ENCODE results near the gene EFCAB12.
"Not testable (repeated sequence)": the region's sequence is repeated elsewhere in the genome, so short reads cannot be mapped to it uniquely, and the experiment has no call there.

Gene EFCAB12

GRCh38 chr3:129387487-129387886 is 40.9 kb downstream of the EFCAB12 start:
- Mint-ChIP-seq H3K36me3 (peaks cover 27% of the 10 kb centered on the region), H3K4me1 (no peaks in the 10 kb centered on the region), H3K27ac (no peak overlapping the region), H3K27me3 (no peaks in the 10 kb centered on the region), H3K4me3 (no peak overlapping the region), H3K9me3 (no peaks in the 10 kb centered on the region)
- CTCF ChIA-PET, result interaction anchor here (0.8 to 0.9 kb wide), 2 partner anchors 8 to 35 kb away, joined by 3 to 5 read pairs; no protein-coding TSS in a partner anchor
- no peak for DNase-seq

- H3K4me1 Mint-ChIP-seq, result no peaks in the 10 kb centered on the region
- no peaks in the 10 kb centered on the region for H3K27me3 Mint-ChIP-seq
- CTCF ChIA-PET, result interaction anchor here (0.8 to 1.2 kb wide), 3 partner anchors 9 to 36 kb away, joined by 3 to 5 read pairs (median 3); no protein-coding TSS in a partner anchor
- H3K27ac Mint-ChIP-seq, result no peak overlapping the region
- H3K4me3 Mint-ChIP-seq, result no peak overlapping the region
- H3K36me3 Mint-ChIP-seq, result peaks cover 23% of the 10 kb centered on the region
- no peaks in the 10 kb centered on the region for H3K9me3 Mint-ChIP-seq
- DNase-seq, result no peak
These were observed 41.5 kb downstream of the EFCAB12 start for GRCh38 chr3:129386984-129387383.

GRCh38 chr3:129385507-129385906 is 42.9 kb downstream of the EFCAB12 start:
- H3K4me3 Mint-ChIP-seq, H3K9me3 Mint-ChIP-seq, CTCF ChIA-PET, H3K4me1 Mint-ChIP-seq, DNase-seq, H3K27me3 Mint-ChIP-seq: not testable (repeated sequence)
- H3K27ac Mint-ChIP-seq, result peak overlapping the region; percentile 37
- peaks cover 13% of the 10 kb centered on the region for H3K36me3 Mint-ChIP-seq

- Mint-ChIP-seq H3K4me1 (no peaks in the 10 kb centered on the region), H3K27me3 (no peaks in the 10 kb centered on the region), H3K4me3 (no peak overlapping the region), H3K36me3 (peaks cover 14% of the 10 kb centered on the region), H3K27ac (peak overlapping the region; percentile 70), H3K9me3 (no peaks in the 10 kb centered on the region)
- DNase-seq, result no peak
- CTCF ChIA-PET, result interaction anchor here (2.4 kb wide), 1 partner anchor 14 kb away, joined by 15 read pairs; no protein-coding TSS in a partner anchor
These were observed 43.7 kb downstream of the EFCAB12 start for GRCh38 chr3:129384594-129385323.

- peaks cover 13% of the 10 kb centered on the region for H3K36me3 Mint-ChIP-seq
- not testable (repeated sequence) for H3K27ac Mint-ChIP-seq, H3K4me3 Mint-ChIP-seq, DNase-seq, H3K27me3 Mint-ChIP-seq, H3K4me1 Mint-ChIP-seq, H3K9me3 Mint-ChIP-seq
- CTCF ChIA-PET, result interaction anchor here (1.1 to 2.4 kb wide), 4 partner anchors 11 to 440 kb away, joined by 4 to 15 read pairs (median 6); no protein-coding TSS in a partner anchor
These were observed 44.3 kb downstream of the EFCAB12 start for GRCh38 chr3:129384103-129384502.

GRCh38 chr3:129383292-129383860 is 45.1 kb downstream of the EFCAB12 start:
- Mint-ChIP-seq H3K36me3 (peaks cover 12% of the 10 kb centered on the region), H3K4me3 (no peak overlapping the region), H3K27ac (no peak overlapping the region), H3K4me1 (no peaks in the 10 kb centered on the region), H3K9me3 (no peaks in the 10 kb centered on the region), H3K27me3 (no peaks in the 10 kb centered on the region)
- peak; percentile 57 for DNase-seq
- CTCF ChIA-PET, result interaction anchor here (0.6 to 2.4 kb wide), 11 partner anchors 11 to 448 kb away, joined by 3 to 15 read pairs (median 4); partner anchors contain the start of gene EFCAB12

GRCh38 chr3:129382366-129382765 is 46.1 kb downstream of the EFCAB12 start:
- Mint-ChIP-seq H3K9me3 (no peaks in the 10 kb centered on the region), H3K27me3 (no peaks in the 10 kb centered on the region), H3K4me1 (no peaks in the 10 kb centered on the region), H3K4me3 (no peak overlapping the region), H3K27ac (no peak overlapping the region), H3K36me3 (peaks cover 8% of the 10 kb centered on the region)
- DNase-seq, result no peak
- CTCF ChIA-PET, result interaction anchor here (1.5 kb wide), 1 partner anchor 14 kb away, joined by 4 read pairs; no protein-coding TSS in a partner anchor

GRCh38 chr3:129379582-129380358 is 48.7 kb downstream of the EFCAB12 start:
- peaks cover 6% of the 10 kb centered on the region for H3K36me3 Mint-ChIP-seq
- no peak overlapping the region for H3K4me3 Mint-ChIP-seq
- H3K9me3 Mint-ChIP-seq, result no peaks in the 10 kb centered on the region
- no peak for DNase-seq
- CTCF ChIA-PET, result no interaction called here
- H3K27me3 Mint-ChIP-seq, result no peaks in the 10 kb centered on the region
- no peak overlapping the region for H3K27ac Mint-ChIP-seq
- no peaks in the 10 kb centered on the region for H3K4me1 Mint-ChIP-seq

GRCh38 chr3:129378949-129379348 is 49.5 kb downstream of the EFCAB12 start:
- no peak overlapping the region for H3K4me3 Mint-ChIP-seq
- H3K4me1 Mint-ChIP-seq, result no peaks in the 10 kb centered on the region
- no peak for DNase-seq
- no peak overlapping the region for H3K27ac Mint-ChIP-seq
- H3K36me3 Mint-ChIP-seq, result peaks cover 6% of the 10 kb centered on the region
- no peaks in the 10 kb centered on the region for H3K9me3 Mint-ChIP-seq
- no peaks in the 10 kb centered on the region for H3K27me3 Mint-ChIP-seq
- CTCF ChIA-PET, result no interaction called here

GRCh38 chr3:129377615-129378014 is 50.8 kb downstream of the EFCAB12 start:
- Mint-ChIP-seq H3K9me3 (no peaks in the 10 kb centered on the region), H3K27me3 (no peaks in the 10 kb centered on the region), H3K27ac (no peak overlapping the region), H3K36me3 (peaks cover 6% of the 10 kb centered on the region), H3K4me3 (no peak overlapping the region), H3K4me1 (no peaks in the 10 kb centered on the region)
- DNase-seq, result no peak
- CTCF ChIA-PET, result no interaction called here

GRCh38 chr3:129375099-129375498 is 53.3 kb downstream of the EFCAB12 start:
- CTCF ChIA-PET, result interaction anchor here (0.7 kb wide), 1 partner anchor 19 kb away, joined by 3 read pairs; no protein-coding TSS in a partner anchor
- H3K4me1 Mint-ChIP-seq, result no peaks in the 10 kb centered on the region
- H3K27ac Mint-ChIP-seq, result no peak overlapping the region
- H3K36me3 Mint-ChIP-seq, result peaks cover 5% of the 10 kb centered on the region
- no peak overlapping the region for H3K4me3 Mint-ChIP-seq
- no peaks in the 10 kb centered on the region for H3K27me3 Mint-ChIP-seq
- no peak for DNase-seq
- no peaks in the 10 kb centered on the region for H3K9me3 Mint-ChIP-seq

GRCh38 chr3:129371041-129371826 is 57.2 kb downstream of the EFCAB12 start:
- no peak for DNase-seq
- H3K4me1 Mint-ChIP-seq, result no peaks in the 10 kb centered on the region
- CTCF ChIA-PET, result interaction anchor here (1.1 kb wide), 1 partner anchor 12 kb away, joined by 4 read pairs; no protein-coding TSS in a partner anchor
- no peaks in the 10 kb centered on the region for H3K36me3 Mint-ChIP-seq
- H3K27me3 Mint-ChIP-seq, result no peaks in the 10 kb centered on the region
- H3K4me3 Mint-ChIP-seq, result no peak overlapping the region
- H3K27ac Mint-ChIP-seq, result no peak overlapping the region
- H3K9me3 Mint-ChIP-seq, result no peaks in the 10 kb centered on the region

GRCh38 chr3:129370248-129370964 is 58.0 kb downstream of the EFCAB12 start:
- CTCF ChIA-PET, result interaction anchor here (1.1 kb wide), 1 partner anchor 13 kb away, joined by 4 read pairs; no protein-coding TSS in a partner anchor
- Mint-ChIP-seq H3K4me1 (no peaks in the 10 kb centered on the region), H3K36me3 (no peaks in the 10 kb centered on the region), H3K27ac (no peak overlapping the region), H3K9me3 (no peaks in the 10 kb centered on the region), H3K27me3 (no peaks in the 10 kb centered on the region), H3K4me3 (no peak overlapping the region)
- DNase-seq, result no peak

Measured in activated naive CD4-positive, alpha-beta T cell treated with anti-CD3 and anti-CD28 coated beads, Interleukin-2, amount 10 ng/mL, durations not matched to agents 7 days and 5 days (primary cell).